ENCODE results near the gene WFIKKN2. TPM values are rescaled to one million over a fixed set of nuclear protein-coding genes. Genes with fewer than 3 reads are reported as not detected.

Gene WFIKKN2
- polyA plus RNA-seq, 1 experiment = 0.07 TPM

- no peak for TF ChIP-seq CTCF (IDR thresholded peaks at IDR 0.05; ENCODE audit: low read depth, low read length)
- peaks cover 3% of the 10 kb centered on the region; the same call in 1 of the 2 replicates for H3K9me3 ChIP-seq (ENCODE audit: control insufficient read depth, insufficient read depth, low read length)
- H3K27ac ChIP-seq (ENCODE audit: low read depth, low read length) = peak overlapping the region; percentile 52
- DNase-seq (ENCODE audit: low read depth, low spot score) = no peak
- CTCF ChIA-PET = interaction anchor here (0.5 to 5.2 kb wide), 5 partner anchors 12 to 91 kb away, joined by 4 to 49 read pairs (median 5); no protein-coding TSS in a partner anchor
- peak overlapping the region; percentile 94 for H3K4me3 ChIP-seq (ENCODE audit: low read depth, low read length)
- H3K27me3 ChIP-seq (ENCODE audit: control insufficient read depth, insufficient read depth, low read length) = no peaks in the 10 kb centered on the region
- POLR2A ChIA-PET = interaction anchor here (0.6 to 3.2 kb wide), 30 partner anchors 14 to 350 kb away, joined by 3 to 85 read pairs (median 6); partner anchors contain the start of gene LUC7L3
These were observed 29.9 kb downstream of the WFIKKN2 start for GRCh38 chr17:50865060-50865867.

DNA sequence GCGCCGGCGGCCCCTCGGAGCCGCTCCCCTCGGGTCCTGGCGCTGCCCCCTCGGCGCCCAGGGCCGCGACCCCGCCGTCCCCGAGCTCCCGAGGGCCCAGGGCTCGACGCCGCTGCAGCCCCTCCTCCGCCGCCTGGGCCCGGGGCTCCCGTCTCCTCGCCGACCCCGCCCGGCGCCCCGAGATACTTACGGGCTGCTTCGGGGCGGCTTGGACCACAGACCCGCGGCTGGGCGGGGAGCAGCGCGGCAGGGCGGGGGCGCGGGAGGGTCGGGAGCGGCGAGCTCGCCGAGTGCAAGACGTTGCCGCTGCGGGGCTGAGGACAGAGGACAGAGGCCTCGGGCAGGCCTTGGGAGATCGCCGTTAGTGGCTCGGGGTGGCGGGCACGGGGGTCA lies 30.5 kb downstream of the WFIKKN2 start:
- DNase-seq (ENCODE audit: low read depth, low spot score) = no peak
- CTCF ChIA-PET = interaction anchor here (0.8 to 1.8 kb wide), 3 partner anchors 14 to 91 kb away, joined by 4 to 5 read pairs (median 5); no protein-coding TSS in a partner anchor
- no peaks in the 10 kb centered on the region for H3K27me3 ChIP-seq (ENCODE audit: control insufficient read depth, insufficient read depth, low read length)
- H3K4me3 ChIP-seq (ENCODE audit: low read depth, low read length) = peak overlapping the region; percentile 94
- H3K9me3 ChIP-seq (ENCODE audit: control insufficient read depth, insufficient read depth, low read length) = peaks cover 3% of the 10 kb centered on the region; the same call in 1 of the 2 replicates
- POLR2A ChIA-PET = interaction anchor here (0.6 to 3.2 kb wide), 50 partner anchors 9 to 363 kb away, joined by 3 to 85 read pairs (median 5); partner anchors contain the start of gene LUC7L3
- TF ChIP-seq CTCF (IDR thresholded peaks at IDR 0.05; ENCODE audit: low read depth, low read length) = no peak
- H3K27ac ChIP-seq (ENCODE audit: low read depth, low read length) = no peak overlapping the region

- Histone ChIP-seq H3K9me3 (ENCODE audit: control insufficient read depth, insufficient read depth, low read length) (peaks cover 3% of the 10 kb centered on the region; the same call in 1 of the 2 replicates), H3K27ac (ENCODE audit: low read depth, low read length) (peak within 1 kb of the TSS; percentile 95), H3K27me3 (ENCODE audit: control insufficient read depth, insufficient read depth, low read length) (no peaks in the 10 kb centered on the region), H3K4me3 (ENCODE audit: low read depth, low read length) (peak within 1 kb of the TSS; percentile 94)
- CTCF ChIA-PET = interaction anchor here (0.9 to 1.8 kb wide), 4 partner anchors 14 to 90 kb away, joined by 3 to 5 read pairs (median 4); no protein-coding TSS in a partner anchor
- DNase-seq (ENCODE audit: low read depth, low spot score) = peak; percentile 83
- no peak for TF ChIP-seq CTCF (IDR thresholded peaks at IDR 0.05; ENCODE audit: low read depth, low read length)
- POLR2A ChIA-PET = interaction anchor here (0.5 to 3.2 kb wide), 59 partner anchors 9 to 1201 kb away, joined by 3 to 85 read pairs (median 5); partner anchors contain the start of gene LUC7L3
These were observed 31.0 kb downstream of the WFIKKN2 start, which contains the start of gene TOB1 for GRCh38 chr17:50866261-50866949. Gene TOB1, minus strand, starts transcription at chr17:50866354. Its CDS starts 2,337 bp downstream, at chr17:50864017.

GRCh38 chr17:50866950-50867362 lies 31.6 kb downstream of the WFIKKN2 start:
- no peak for TF ChIP-seq CTCF (IDR thresholded peaks at IDR 0.05; ENCODE audit: low read depth, low read length)
- Histone ChIP-seq H3K9me3 (ENCODE audit: control insufficient read depth, insufficient read depth, low read length) (peaks cover 3% of the 10 kb centered on the region; the same call in 1 of the 2 replicates), H3K27me3 (ENCODE audit: control insufficient read depth, insufficient read depth, low read length) (peaks cover 2% of the 10 kb centered on the region), H3K4me3 (ENCODE audit: low read depth, low read length) (peak overlapping the region; percentile 72), H3K27ac (ENCODE audit: low read depth, low read length) (peak overlapping the region; percentile 95)
- CTCF ChIA-PET = interaction anchor here (0.9 to 1.8 kb wide), 4 partner anchors 15 to 90 kb away, joined by 3 to 5 read pairs (median 4); no protein-coding TSS in a partner anchor
- POLR2A ChIA-PET = interaction anchor here (0.8 to 3.2 kb wide), 19 partner anchors 11 to 323 kb away, joined by 3 to 85 read pairs (median 9); no protein-coding TSS in a partner anchor
- DNase-seq (ENCODE audit: low read depth, low spot score) = no peak
